Globus pallidus (tissue), 1 donor: ENCODE measurements around the gene TOX3.

Source experiments
- DNase-seq: peaks from one replicate; pipeline ENCODE4 v3.0.0-alpha.2; 2015; ENCODE audit warnings: low spot score

The TOX3 gene

GRCh38 chr16:52547004-52547833, at the start of gene TOX3:
TSS of gene TOX3 (minus strand) at chr16:52547143. CDS start at chr16:52546723, 420 bp downstream.
- DNase-seq: no peak

- DNase-seq: no peak
Measured at GRCh38 chr16:52592778-52593177, 45.8 kb upstream of the TOX3 start.

- peak; percentile 20 for DNase-seq
Measured at GRCh38 chr16:52591934-52592592, 45.1 kb upstream of the TOX3 start.

- no peak for DNase-seq
Measured at GRCh38 chr16:52591471-52591870, 44.5 kb upstream of the TOX3 start.

- DNase-seq: no peak
Measured at GRCh38 chr16:52586159-52586558, 39.2 kb upstream of the TOX3 start.

- no peak for DNase-seq
Measured at GRCh38 chr16:52584354-52585320, 37.7 kb upstream of the TOX3 start.

- DNase-seq: no peak
Measured at GRCh38 chr16:52581530-52581929, 34.6 kb upstream of the TOX3 start.

GRCh38 chr16:52580488-52580887, 33.5 kb upstream of the TOX3 start:
- no peak for DNase-seq

- no peak for DNase-seq
Measured at GRCh38 chr16:52578829-52579498, 32.0 kb upstream of the TOX3 start.

GRCh38 chr16:52578007-52578828, 31.3 kb upstream of the TOX3 start:
- no peak for DNase-seq

GRCh38 chr16:52577130-52577706, 30.3 kb upstream of the TOX3 start:
- DNase-seq: no peak

GRCh38 chr16:52573365-52574299, 26.7 kb upstream of the TOX3 start:
- DNase-seq: no peak

GRCh38 chr16:52572656-52573055, 25.7 kb upstream of the TOX3 start:
- no peak for DNase-seq

GRCh38 chr16:52570495-52571091, 23.6 kb upstream of the TOX3 start:
- no peak for DNase-seq

GRCh38 chr16:52569701-52570100, 22.8 kb upstream of the TOX3 start:
- no peak for DNase-seq

GRCh38 chr16:52568983-52569690, 22.2 kb upstream of the TOX3 start:
- no peak for DNase-seq

- no peak for DNase-seq
Measured at GRCh38 chr16:52568495-52568894, 21.6 kb upstream of the TOX3 start.

- no peak for DNase-seq
Measured at GRCh38 chr16:52567193-52567592, 20.2 kb upstream of the TOX3 start.
